ENCODE data around the gene LCE2B. TPM values are rescaled to one million over a fixed set of nuclear protein-coding genes. Genes with fewer than 3 reads are reported as not detected.
"Not testable (repeated sequence)": the region's sequence is repeated elsewhere in the genome, so short reads cannot be mapped to it uniquely, and the experiment has no call there.

Gene LCE2B
- total RNA-seq, 1 experiment from 2014 or later: not detected

- H3K9me2 ChIP-seq (ENCODE audit: insufficient read depth): no peaks in the 10 kb centered on the region
- no peak overlapping the region for H2AFZ ChIP-seq
- no peaks in the 10 kb centered on the region for H3F3A ChIP-seq (ENCODE audit: insufficient read depth, low read depth)
- H3K36me3 ChIP-seq (ENCODE audit: low read depth): no peaks in the 10 kb centered on the region
- H3K79me2 ChIP-seq (ENCODE audit: low read depth): no peaks in the 10 kb centered on the region
- no peak overlapping the region for H3K4me3 ChIP-seq
- H3K4me1 ChIP-seq (replicated peaks; ENCODE audit: insufficient read depth): no peaks in the 10 kb centered on the region
- ChIA-PET POLR2A (ENCODE audit: unreplicated experiment) (no interaction called here), CTCF (no interaction called here)
- no peak for DNase-seq
- H3K9me3 ChIP-seq (ENCODE audit: insufficient read depth, low read depth): no peaks in the 10 kb centered on the region; the same call in 1 of the 2 replicates
- intact Hi-C loops (cut with micrococcal nuclease; ENCODE audit: unreplicated experiment): no loop called here
- no peak overlapping the region for H3K27ac ChIP-seq
- TF ChIP-seq CTCF (conservative IDR thresholded peaks at IDR 0.05) (no peak), EZH2 (IDR thresholded peaks at IDR 0.05; ENCODE audit: low read depth) (no peak)
- BruUV-seq (replicated peaks): no TSS peak
- H3K27me3 ChIP-seq (ENCODE audit: insufficient read depth, low read depth): peaks cover 22% of the 10 kb centered on the region
- no peaks in the 10 kb centered on the region for H4K20me1 ChIP-seq (ENCODE audit: insufficient read depth)
- no peak overlapping the region for H3K4me2 ChIP-seq
These were observed 28.2 kb upstream of the LCE2B start for GRCh38 chr1:152657677-152658076.

GRCh38 chr1:152658649-152659048 is 27.3 kb upstream of the LCE2B start:
- Histone ChIP-seq H3K27ac (no peak overlapping the region), H2AFZ (no peak overlapping the region), H3K36me3 (ENCODE audit: low read depth) (no peaks in the 10 kb centered on the region), H3K79me2 (ENCODE audit: low read depth) (no peaks in the 10 kb centered on the region), H3F3A (ENCODE audit: insufficient read depth, low read depth) (no peaks in the 10 kb centered on the region), H4K20me1 (ENCODE audit: insufficient read depth) (no peaks in the 10 kb centered on the region), H3K4me1 (replicated peaks; ENCODE audit: insufficient read depth) (no peaks in the 10 kb centered on the region), H3K4me2 (no peak overlapping the region), H3K9me3 (ENCODE audit: insufficient read depth, low read depth) (no peaks in the 10 kb centered on the region; the same call in 1 of the 2 replicates), H3K4me3 (no peak overlapping the region), H3K27me3 (ENCODE audit: insufficient read depth, low read depth) (peaks cover 29% of the 10 kb centered on the region), H3K9me2 (ENCODE audit: insufficient read depth) (no peaks in the 10 kb centered on the region)
- DNase-seq: no peak
- CTCF ChIA-PET: no interaction called here
- POLR2A ChIA-PET (ENCODE audit: unreplicated experiment): no interaction called here
- intact Hi-C loops (cut with micrococcal nuclease; ENCODE audit: unreplicated experiment): no loop called here
- TF ChIP-seq EZH2 (IDR thresholded peaks at IDR 0.05; ENCODE audit: low read depth) (no peak), CTCF (conservative IDR thresholded peaks at IDR 0.05) (no peak)
- no TSS peak for BruUV-seq (replicated peaks)

GRCh38 chr1:152663098-152663497 is 22.8 kb upstream of the LCE2B start, which contains the start of gene LCE2D:
Gene LCE2D, plus strand, starts transcription at chr1:152663380. Its CDS starts 726 bp downstream, at chr1:152664106.
- no peak for DNase-seq
- intact Hi-C loops (cut with micrococcal nuclease; ENCODE audit: unreplicated experiment): no loop called here

GRCh38 chr1:152666171-152666570 is 19.8 kb upstream of the LCE2B start:
- H3K27ac ChIP-seq; DNase-seq; H3K9me2 ChIP-seq (ENCODE audit: insufficient read depth); BruUV-seq (replicated peaks); H2AFZ ChIP-seq; H3K4me2 ChIP-seq; intact Hi-C loops (cut with micrococcal nuclease; ENCODE audit: unreplicated experiment); H3K4me3 ChIP-seq; CTCF ChIA-PET; H4K20me1 ChIP-seq (ENCODE audit: insufficient read depth); H3K4me1 ChIP-seq (replicated peaks; ENCODE audit: insufficient read depth); H3K79me2 ChIP-seq (ENCODE audit: low read depth); H3F3A ChIP-seq (ENCODE audit: insufficient read depth, low read depth); POLR2A ChIA-PET (ENCODE audit: unreplicated experiment); H3K9me3 ChIP-seq (ENCODE audit: insufficient read depth, low read depth); H3K36me3 ChIP-seq (ENCODE audit: low read depth): not testable (repeated sequence)
- H3K27me3 ChIP-seq (ENCODE audit: insufficient read depth, low read depth): peaks cover 33% of the 10 kb centered on the region

More at GRCh38 chr1:152663098-152663497, 22.8 kb upstream of the LCE2B start, which contains the start of gene LCE2D:
- H3K4me3 ChIP-seq: no peak within 1 kb of the TSS
- H3K9me2 ChIP-seq (ENCODE audit: insufficient read depth): no peaks in the 10 kb centered on the region
- H3F3A ChIP-seq (ENCODE audit: insufficient read depth, low read depth): no peaks in the 10 kb centered on the region
- no peak within 1 kb of the TSS for H3K27ac ChIP-seq
- peaks cover 34% of the 10 kb centered on the region for H3K27me3 ChIP-seq (ENCODE audit: insufficient read depth, low read depth)
- no peak within 1 kb of the TSS for H2AFZ ChIP-seq
- ChIA-PET CTCF (no interaction called here), POLR2A (ENCODE audit: unreplicated experiment) (no interaction called here)
- no peaks in the 10 kb centered on the region for H3K36me3 ChIP-seq (ENCODE audit: low read depth)
- H4K20me1 ChIP-seq (ENCODE audit: insufficient read depth): no peaks in the 10 kb centered on the region
- no peak for TF ChIP-seq EZH2 (IDR thresholded peaks at IDR 0.05; ENCODE audit: low read depth)
- no peak for TF ChIP-seq CTCF (conservative IDR thresholded peaks at IDR 0.05)
- H3K4me1 ChIP-seq (replicated peaks; ENCODE audit: insufficient read depth): no peaks in the 10 kb centered on the region
- no TSS peak for BruUV-seq (replicated peaks)
- no peak within 1 kb of the TSS for H3K4me2 ChIP-seq
- no peaks in the 10 kb centered on the region for H3K9me3 ChIP-seq (ENCODE audit: insufficient read depth, low read depth)
- no peaks in the 10 kb centered on the region for H3K79me2 ChIP-seq (ENCODE audit: low read depth)

Measured in PC-9 (cell line).